GM18502 (cell line): ENCODE results near the gene ANKRD63.

ENCODE experiments used
- ATAC-seq: cut with Tn5 transposase; IDR thresholded peaks from one replicate; pipeline ENCODE4 v1.9.1; 2021; ENCODE audit warnings: mild to moderate bottlenecking; ENCODE audit not compliant: unreplicated experiment, poor library complexity

ANKRD63 gene

GRCh38 chr15:40281057-40281800, 1.6 kb downstream of the ANKRD63 start:
- no peak for ATAC-seq

GRCh38 chr15:40280260-40281056, 2.4 kb downstream of the ANKRD63 start:
- ATAC-seq, result no peak

GRCh38 chr15:40279437-40280141, 3.3 kb downstream of the ANKRD63 start:
- no peak for ATAC-seq

- no peak for ATAC-seq
These were observed 4.8 kb downstream of the ANKRD63 start for GRCh38 chr15:40278026-40278425.

GRCh38 chr15:40277471-40277870, 5.4 kb downstream of the ANKRD63 start:
- no peak for ATAC-seq

GRCh38 chr15:40276927-40277326, 5.9 kb downstream of the ANKRD63 start:
- ATAC-seq, result no peak

- no peak for ATAC-seq
These were observed 6.9 kb downstream of the ANKRD63 start for GRCh38 chr15:40275954-40276353.

- ATAC-seq, result no peak
These were observed 7.3 kb downstream of the ANKRD63 start for GRCh38 chr15:40275523-40275922.

- no peak for ATAC-seq
These were observed 8.3 kb downstream of the ANKRD63 start for GRCh38 chr15:40274350-40275274.

GRCh38 chr15:40273428-40273827, 9.4 kb downstream of the ANKRD63 start:
- no peak for ATAC-seq

GRCh38 chr15:40272485-40273056, 10.3 kb downstream of the ANKRD63 start:
- no peak for ATAC-seq

GRCh38 chr15:40271685-40272484, 11.0 kb downstream of the ANKRD63 start:
- no peak for ATAC-seq

- no peak for ATAC-seq
These were observed 12.4 kb downstream of the ANKRD63 start for GRCh38 chr15:40270246-40270995.

- no peak for ATAC-seq
These were observed 13.3 kb downstream of the ANKRD63 start for GRCh38 chr15:40269604-40270003.

GRCh38 chr15:40267670-40268069, 15.2 kb downstream of the ANKRD63 start:
- no peak for ATAC-seq

GRCh38 chr15:40266828-40267304, 16.0 kb downstream of the ANKRD63 start:
- ATAC-seq, result no peak

- ATAC-seq, result no peak
These were observed 17.0 kb downstream of the ANKRD63 start for GRCh38 chr15:40265875-40266274.

GRCh38 chr15:40265355-40265754, 17.5 kb downstream of the ANKRD63 start:
- ATAC-seq, result no peak
